Left renal cortex interstitium (tissue), 4 donors: ENCODE measurements around the gene ALDH3A1. TPM values are rescaled to one million over a fixed set of nuclear protein-coding genes. Genes with fewer than 3 reads are reported as not detected.

ENCODE experiments used
- DNase-seq, 4 donors: peaks; one replicate each; pipeline ENCODE4 v3.0.0-alpha.2; 2013; ENCODE audit warnings: low read depth in 4 of 4, low spot score in 2 of 4, missing footprints in 1 of 4
- polyA plus RNA-seq, 4 donors: library from polyadenylated mRNA; unstranded; fragments of 120-200 nt; gene quantifications; one replicate each; pipeline ENCODE4 v1.2.1, GENCODE V29; 2013; ENCODE audit not compliant: insufficient read length in 4 of 4

Gene ALDH3A1
- polyA plus RNA-seq, 4 donors, result 0.89 to 1.7 (median 1.2) TPM

GRCh38 chr17:19720631-19721426 is 27.3 kb downstream of the ALDH3A1 start:
- peak in 1 of 4 donors; percentile 62 for DNase-seq

GRCh38 chr17:19720210-19720475 is 28.0 kb downstream of the ALDH3A1 start:
- no peak for DNase-seq

GRCh38 chr17:19719355-19720209 is 28.5 kb downstream of the ALDH3A1 start:
- DNase-seq, result no peak

DNA sequence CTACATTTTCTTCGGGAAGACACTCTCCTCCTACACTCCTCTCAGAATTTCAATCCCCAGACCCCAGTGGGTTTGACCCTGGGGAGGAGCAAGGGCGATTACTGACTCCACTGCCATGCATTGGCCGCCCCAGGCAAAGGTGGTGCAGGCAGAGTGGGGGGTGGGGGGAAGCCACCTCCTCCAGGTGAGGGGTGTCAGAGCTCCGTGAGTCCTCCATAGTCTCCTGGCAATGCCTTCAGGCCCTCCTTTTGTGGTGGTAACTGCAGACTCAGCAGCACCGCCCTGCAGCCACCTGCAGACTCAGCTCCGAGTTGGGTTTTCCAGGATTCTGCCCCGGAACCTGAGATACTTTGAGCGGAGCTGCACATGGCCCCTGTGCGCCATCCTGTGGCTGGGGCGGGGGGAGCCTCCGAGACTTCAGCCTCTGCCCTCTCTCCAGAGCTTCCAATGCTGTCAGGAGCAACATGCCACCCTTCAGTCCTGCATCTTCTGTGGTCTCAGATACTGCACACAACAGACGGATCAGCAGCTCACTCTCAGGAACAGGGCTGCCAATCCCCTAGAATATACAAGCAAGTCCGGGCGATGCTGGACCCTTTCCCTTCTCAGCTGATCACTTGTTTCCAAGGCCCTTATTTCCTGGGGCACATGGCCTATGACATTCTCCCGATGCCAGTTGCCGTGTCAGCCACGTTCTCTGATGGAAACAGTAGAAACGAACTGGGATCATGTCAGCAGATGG is 29.3 kb downstream of the ALDH3A1 start:
- DNase-seq, result no peak

DNA sequence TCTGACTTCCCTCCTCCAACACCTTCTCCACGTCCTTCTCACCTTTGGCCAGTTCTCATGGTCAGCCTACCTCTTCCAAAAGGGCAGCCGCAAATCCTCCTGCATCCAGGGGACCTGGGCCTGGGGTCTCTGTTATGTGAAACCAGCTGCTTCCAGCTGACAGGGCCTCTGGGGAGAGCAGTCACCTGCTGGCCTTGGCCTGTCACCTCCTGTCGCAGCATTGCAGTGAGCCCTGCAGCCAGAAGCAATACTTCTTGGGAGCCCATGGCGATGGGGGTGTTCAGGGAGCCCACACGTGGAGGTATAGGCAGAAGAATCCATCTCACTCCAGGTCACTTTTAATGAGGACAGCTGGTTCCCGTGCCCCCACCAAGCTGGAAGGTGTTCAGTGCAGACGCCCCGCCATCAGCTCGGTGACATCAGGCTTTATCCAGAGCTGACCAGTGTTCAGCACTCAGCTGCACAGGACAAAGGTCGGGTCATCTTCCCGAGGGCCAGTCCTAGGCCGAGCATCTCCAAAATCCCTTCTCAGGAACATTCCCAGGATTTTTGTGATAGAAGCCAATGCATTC is 30.0 kb downstream of the ALDH3A1 start:
- DNase-seq, result no peak

DNA sequence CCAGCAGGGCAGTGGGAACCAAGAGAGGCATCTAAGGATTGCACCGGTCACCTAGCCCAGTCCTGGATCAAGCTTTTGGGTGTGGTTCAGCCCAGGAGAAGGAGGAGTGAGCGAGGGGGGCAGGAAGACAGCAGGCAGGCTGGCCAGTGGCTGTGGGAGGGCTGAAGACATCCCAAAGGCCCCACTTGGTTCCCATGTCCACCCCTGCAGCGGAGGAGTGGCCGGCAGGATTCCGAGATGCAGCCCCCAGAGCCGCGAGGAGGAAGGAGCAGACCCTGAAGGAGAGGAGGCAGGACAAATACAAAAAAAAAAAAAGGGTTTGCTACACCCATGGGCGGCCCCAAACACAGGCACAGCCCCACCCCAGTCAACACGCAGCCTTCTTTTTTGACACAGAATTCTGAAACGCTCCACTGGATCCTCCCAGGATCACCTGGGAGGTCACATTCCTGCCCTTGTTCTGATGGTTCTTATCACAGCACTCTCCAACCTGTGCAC is 30.6 kb downstream of the ALDH3A1 start:
- DNase-seq, result no peak

DNA sequence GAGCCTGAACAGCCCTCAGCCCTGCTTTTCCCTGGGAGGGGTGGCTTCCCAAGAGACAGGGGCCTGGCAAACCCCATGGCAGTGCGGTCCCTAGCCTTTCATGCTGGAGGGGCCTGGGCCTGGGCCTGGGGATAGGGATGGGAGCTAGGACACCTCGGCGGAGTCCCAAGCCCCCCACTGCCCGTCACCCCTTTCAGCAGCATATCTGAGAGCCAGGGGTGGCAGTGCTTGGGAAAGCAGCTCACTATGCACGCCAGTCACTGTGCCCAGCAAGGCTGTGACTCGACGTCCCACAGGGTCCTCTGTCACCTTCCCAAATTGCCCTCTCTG is 31.1 kb downstream of the ALDH3A1 start:
- no peak for DNase-seq

DNA sequence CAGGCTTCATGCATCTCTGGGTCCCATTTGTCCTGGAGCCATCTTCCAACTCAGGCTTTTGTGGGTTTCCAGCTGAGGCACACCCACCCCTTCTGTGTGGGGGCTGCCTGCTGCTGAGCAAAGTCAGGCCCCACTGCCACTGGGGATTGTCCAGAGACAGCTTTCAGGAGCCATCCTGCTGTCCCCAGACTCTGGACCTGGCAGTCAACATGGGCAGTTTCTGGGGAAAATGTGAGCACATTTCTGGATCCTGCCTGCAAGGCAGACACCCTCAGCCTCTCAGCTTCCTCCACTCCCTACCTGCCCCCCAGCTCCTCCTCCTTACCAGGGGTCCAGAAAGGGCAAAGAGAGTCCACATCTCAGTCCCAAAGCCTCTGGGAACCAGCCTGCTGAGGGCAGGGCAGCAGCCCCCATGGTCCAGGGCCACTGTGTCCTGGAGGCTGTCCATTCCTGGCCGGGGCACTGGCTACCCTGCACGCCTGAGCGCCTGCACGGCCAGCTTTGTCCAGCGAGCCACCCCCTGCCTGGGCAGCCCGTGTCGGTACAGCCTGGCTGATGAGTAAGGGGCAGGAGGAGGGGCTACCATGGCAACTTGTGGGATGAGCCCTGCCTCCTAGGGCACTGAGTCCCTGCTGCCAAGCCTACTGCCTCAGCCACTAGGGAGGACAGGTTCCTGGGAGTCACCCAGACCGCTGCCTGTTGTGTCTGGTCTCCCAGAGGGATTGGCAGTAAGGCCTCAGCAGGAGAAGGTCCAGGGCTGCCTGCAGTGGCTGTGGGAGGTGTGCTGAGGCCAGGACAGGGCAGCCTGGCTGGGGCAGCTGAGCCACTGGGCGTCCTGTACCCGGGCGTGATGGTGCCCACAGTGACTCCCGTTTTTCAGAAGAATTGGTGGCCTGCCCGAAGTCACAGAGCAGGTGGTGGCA is 31.7 kb downstream of the ALDH3A1 start, which contains the start of gene SLC47A2:
SLC47A2 (minus strand) TSS at position 477 of the 923 bp plus-strand sequence; CDS start at position 448, 29 bp downstream.
- no peak for DNase-seq

- DNase-seq, result no peak
These were observed 33.3 kb downstream of the ALDH3A1 start for GRCh38 chr17:19714542-19715411.

GRCh38 chr17:19713901-19714361 is 34.2 kb downstream of the ALDH3A1 start:
- DNase-seq, result no peak

DNA sequence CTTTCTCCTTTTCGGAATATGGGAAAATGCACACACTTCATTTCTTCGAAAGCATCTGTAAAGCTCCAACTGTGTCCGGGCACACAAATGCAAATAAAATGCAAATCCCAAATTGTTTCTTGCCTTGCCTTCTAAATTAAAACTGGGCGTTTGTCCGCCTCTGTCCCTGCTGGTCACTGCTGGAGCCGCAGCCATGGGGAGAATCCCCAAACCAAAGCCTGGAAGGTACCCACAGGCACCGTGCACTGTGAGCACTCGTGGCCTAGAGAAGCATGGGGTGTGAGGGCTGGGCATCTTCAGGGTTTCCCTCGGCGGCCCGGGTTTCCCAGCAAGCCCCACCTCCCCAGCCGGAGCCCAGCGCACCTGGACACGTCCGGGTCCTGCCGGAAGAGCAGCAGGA is 34.6 kb downstream of the ALDH3A1 start:
- no peak for DNase-seq

GRCh38 chr17:19712436-19713004 is 35.6 kb downstream of the ALDH3A1 start:
- DNase-seq, result no peak

GRCh38 chr17:19709841-19710240 is 38.3 kb downstream of the ALDH3A1 start:
- no peak for DNase-seq

GRCh38 chr17:19708431-19709175 is 39.5 kb downstream of the ALDH3A1 start:
- DNase-seq, result no peak

GRCh38 chr17:19707728-19708221 is 40.3 kb downstream of the ALDH3A1 start:
- DNase-seq, result no peak

GRCh38 chr17:19706791-19707727 is 41.0 kb downstream of the ALDH3A1 start:
- no peak for DNase-seq
